Measurements from ENCODE around the gene EDIL3. TPM values are rescaled to one million over a fixed set of nuclear protein-coding genes. Genes with fewer than 3 reads are reported as not detected.
A peak's percentile ranks its signal among the peaks of the same experiment; 100 is the strongest.

Gene EDIL3
- total and polyA plus RNA-seq, 2 donors (not counting 3 experiments of a cell fraction or from before 2014, with no cell fraction given) = 9.1 to 28.8 TPM

GRCh38 chr5:84016085-84016484 lies 368.6 kb downstream of the EDIL3 start:
- Histone ChIP-seq H3K9me3 (replicated peaks; ENCODE audit: control insufficient read depth, insufficient read depth, low read length) (no peaks in the 10 kb centered on the region), H3K4me3 (replicated peaks in 1 of 3; ENCODE audit: insufficient read depth in 1 of 3, low read depth in 1 of 3, low read length in 3 of 3) (no peak overlapping the region), H3K27ac (ENCODE audit: insufficient read depth, low read depth, low read length) (no peak overlapping the region), H4K20me1 (replicated peaks; ENCODE audit: control insufficient read depth, extremely low read depth, insufficient read depth, low read length) (no peaks in the 10 kb centered on the region), H3K79me2 (ENCODE audit: control insufficient read depth, insufficient read depth, low read length) (no peaks in the 10 kb centered on the region), H3K4me1 (ENCODE audit: control insufficient read depth, extremely low read depth, insufficient read depth, low read length) (peaks cover 11% of the 10 kb centered on the region), H3K9me1 (replicated peaks; ENCODE audit: control insufficient read depth, extremely low read depth, insufficient read depth, low read length) (no peaks in the 10 kb centered on the region), H2AFZ (ENCODE audit: low read depth, low read length) (no peak overlapping the region), H3K4me2 (ENCODE audit: insufficient read depth, low read length) (no peak overlapping the region), H3K9ac (replicated peaks; ENCODE audit: extremely low read depth, insufficient read depth, low read length) (no peak overlapping the region), H3K27me3 (ENCODE audit: control insufficient read depth in 2 of 2, insufficient read depth in 2 of 2, low read length in 2 of 2) (no peaks in the 10 kb centered on the region), H3K36me3 (ENCODE audit: control insufficient read depth in 2 of 2, extremely low read depth in 1 of 2, insufficient read depth in 2 of 2, low read length in 2 of 2) (no peaks in the 10 kb centered on the region)
- CTCF ChIA-PET = interaction anchor here (0.8 to 1.7 kb wide), 2 partner anchors 8 to 89 kb away, joined by 3 to 5 read pairs; no protein-coding TSS in a partner anchor
- intact Hi-C loops (cut with micrococcal nuclease) (no loop called here), dilution Hi-C loops (cut with MboI; ENCODE audit: extremely low pct_ligation_motif_present, low sequenced_read_pairs) (no loop called here)
- no peak for FAIRE-seq
- peak; percentile 22 for DNase-seq (ENCODE audit: low read depth, low spot score)
- no TSS peak for BruUV-seq (replicated peaks)
- POLR2A ChIA-PET = no interaction called here
- TF ChIP-seq JUN (IDR thresholded peaks at IDR 0.05; ENCODE audit: borderline replicate concordance, insufficient read depth, insufficient read length, low read depth) (no peak), GATA2 (IDR thresholded peaks at IDR 0.05; ENCODE audit: insufficient read depth, insufficient read length, low read depth, low read length) (no peak), FOS (IDR thresholded peaks at IDR 0.05; ENCODE audit: borderline replicate concordance, insufficient read depth, low read length) (no peak), MAX (IDR thresholded peaks at IDR 0.05; ENCODE audit: insufficient read depth, insufficient read length) (no peak), EZH2 (IDR thresholded peaks at IDR 0.05; ENCODE audit: borderline replicate concordance, low read depth, low read length, severe bottlenecking) (no peak), POLR2A (IDR thresholded peaks at IDR 0.05; ENCODE audit: low read depth, low read length) (no peak), POLR2AphosphoS5 (IDR thresholded peaks at IDR 0.05; ENCODE audit: insufficient read depth, low read depth, low read length) (no peak), MYC (IDR thresholded peaks at IDR 0.05; ENCODE audit: low read depth, low read length) (no peak), CTCF (IDR thresholded peaks at IDR 0.05; ENCODE audit: extremely low read depth in 1 of 2, insufficient read depth in 1 of 2, low read depth in 1 of 2, low read length in 2 of 2) (no peak)
